ENCODE results near the gene NFX1.
"Not testable (repeated sequence)": the region's sequence is repeated elsewhere in the genome, so short reads cannot be mapped to it uniquely, and the experiment has no call there.

Gene NFX1

GRCh38 chr9:33385979-33386640 lies 95.8 kb downstream of the NFX1 start:
- not testable (repeated sequence) for H3K4me3 Mint-ChIP-seq; DNase-seq; H3K9me3 Mint-ChIP-seq; H3K27ac Mint-ChIP-seq; H3K36me3 Mint-ChIP-seq (ENCODE audit: low read depth)
- Mint-ChIP-seq H3K27me3 (ENCODE audit: low read depth, poor library complexity) (peaks cover 21% of the 10 kb centered on the region), H3K4me1 (peaks cover 41% of the 10 kb centered on the region)

DNA sequence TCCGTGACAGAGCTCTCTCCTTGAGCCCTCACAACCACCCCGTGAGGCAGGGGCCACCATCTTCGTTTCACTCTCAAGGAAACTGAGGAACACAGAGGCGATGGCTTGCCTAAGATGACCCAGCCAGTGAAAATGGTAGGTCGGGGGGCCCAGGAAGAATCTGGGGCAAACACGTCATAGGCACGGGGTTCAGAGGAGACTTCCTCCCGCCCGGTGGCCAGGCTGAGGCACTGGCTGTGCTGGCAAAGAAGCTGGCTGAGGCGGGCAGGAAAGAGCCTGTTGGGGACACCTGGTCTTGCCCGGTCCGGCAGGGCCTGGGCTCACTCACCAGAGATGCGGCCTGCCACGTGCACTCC lies 96.3 kb downstream of the NFX1 start:
- not testable (repeated sequence) for H3K36me3 Mint-ChIP-seq (ENCODE audit: low read depth); DNase-seq; H3K27ac Mint-ChIP-seq; H3K9me3 Mint-ChIP-seq; H3K4me3 Mint-ChIP-seq
- H3K4me1 Mint-ChIP-seq, result peaks cover 45% of the 10 kb centered on the region
- H3K27me3 Mint-ChIP-seq (ENCODE audit: low read depth, poor library complexity), result peaks cover 21% of the 10 kb centered on the region

DNA sequence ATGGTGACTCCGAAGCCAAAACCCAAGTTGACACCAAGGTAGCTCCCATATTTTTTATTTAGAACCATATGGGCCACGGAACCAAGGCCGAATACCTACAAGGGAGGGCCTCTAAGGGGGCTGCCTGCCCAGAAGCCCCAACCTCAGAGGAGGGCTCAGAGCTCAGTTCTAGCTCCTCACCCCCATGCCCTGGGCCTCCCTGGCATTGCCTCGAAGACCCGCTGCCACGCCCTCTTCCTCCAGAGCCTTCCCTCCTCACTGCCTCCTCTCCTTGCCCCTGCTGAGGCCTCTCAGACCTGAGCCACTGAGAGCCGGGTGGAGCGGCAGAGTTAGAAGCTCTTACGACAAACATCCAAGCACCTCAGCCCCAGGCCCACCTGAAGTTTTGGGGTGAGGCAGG lies 96.7 kb downstream of the NFX1 start:
- not testable (repeated sequence) for H3K27ac Mint-ChIP-seq; H3K9me3 Mint-ChIP-seq; H3K4me3 Mint-ChIP-seq; H3K36me3 Mint-ChIP-seq (ENCODE audit: low read depth); DNase-seq
- Mint-ChIP-seq H3K27me3 (ENCODE audit: low read depth, poor library complexity) (peaks cover 21% of the 10 kb centered on the region), H3K4me1 (peaks cover 49% of the 10 kb centered on the region)

DNA sequence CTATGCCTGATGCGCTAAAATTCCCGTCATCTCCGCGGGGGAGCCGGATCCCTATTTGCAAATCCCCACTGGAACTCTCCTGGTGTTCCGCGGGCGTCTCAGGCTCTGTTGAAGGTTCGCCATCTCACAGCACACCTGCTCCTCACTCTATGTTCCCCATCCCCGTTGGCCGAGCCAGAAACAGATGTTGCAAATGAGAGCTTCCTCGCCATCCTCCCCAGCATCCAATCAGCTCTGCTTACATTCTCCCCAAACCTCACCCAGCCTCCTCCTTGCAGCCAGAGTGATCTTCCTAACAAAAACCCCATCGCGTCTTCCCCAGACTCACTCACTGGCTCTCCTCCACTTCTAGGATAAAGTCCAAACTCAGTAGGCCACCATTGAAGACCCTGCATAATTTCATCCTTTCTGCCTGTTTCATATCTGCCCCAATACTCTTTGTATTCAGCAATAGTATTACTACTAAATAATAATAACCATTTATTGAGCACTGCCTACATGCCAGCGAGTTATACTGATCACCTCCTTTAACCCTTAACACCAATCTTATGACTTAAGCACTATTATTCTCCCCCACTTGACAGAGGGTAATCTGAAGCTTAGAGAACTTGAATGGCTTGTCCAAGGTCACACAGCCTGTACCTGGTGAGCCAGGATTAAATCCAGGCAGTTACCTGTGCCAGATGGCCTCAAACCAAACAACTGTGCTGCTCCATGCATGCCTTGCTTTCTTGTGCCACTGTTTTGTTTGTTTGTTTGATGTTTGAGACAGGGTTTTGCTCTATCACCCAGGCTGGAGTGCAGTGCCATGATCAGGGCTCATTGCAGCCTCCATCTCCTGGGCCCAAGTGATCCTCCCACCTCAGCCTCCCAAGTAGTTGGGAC lies 98.0 kb downstream of the NFX1 start:
- Mint-ChIP-seq H3K27me3 (ENCODE audit: low read depth, poor library complexity) (peaks cover 19% of the 10 kb centered on the region), H3K9me3 (no peaks in the 10 kb centered on the region), H3K4me1 (peaks cover 56% of the 10 kb centered on the region), H3K27ac (peak overlapping the region; percentile 40), H3K4me3 (peak overlapping the region; percentile 2), H3K36me3 (ENCODE audit: low read depth) (no peaks in the 10 kb centered on the region)
- DNase-seq, result no peak
- no peak for TF ChIP-seq CTCF (IDR thresholded peaks at IDR 0.05)

DNA sequence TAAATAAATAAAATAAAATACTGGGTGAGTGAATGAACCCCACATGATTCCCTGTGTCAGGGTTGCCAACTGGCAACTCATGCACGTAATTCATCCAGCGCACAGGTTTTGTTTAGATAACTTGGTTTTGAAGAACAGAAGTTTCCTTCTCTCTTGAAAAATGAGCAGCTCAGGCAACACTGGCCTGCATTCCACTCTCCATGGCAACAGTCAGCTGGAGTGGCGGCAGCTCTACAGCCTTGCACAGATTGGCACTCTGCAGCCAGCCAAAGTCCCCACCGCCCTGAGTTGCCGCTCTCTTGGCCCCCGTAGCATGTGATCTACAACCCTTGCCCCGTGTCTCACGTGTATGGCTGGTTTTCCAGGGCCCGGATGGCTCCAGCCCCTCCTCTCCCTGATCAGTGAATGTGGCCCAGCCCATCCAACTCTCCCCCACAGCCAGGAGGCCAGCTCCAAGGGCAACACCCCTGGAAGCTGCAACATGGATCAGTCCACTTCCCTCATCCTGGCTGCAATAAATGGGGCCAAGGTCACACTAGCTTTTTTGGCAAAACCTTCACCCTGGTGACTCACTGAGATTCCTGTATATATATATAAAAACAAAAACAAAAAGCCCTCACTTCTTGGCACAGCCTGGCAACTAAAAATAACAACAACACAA lies 100.9 kb downstream of the NFX1 start:
- H3K36me3 Mint-ChIP-seq (ENCODE audit: low read depth); H3K4me3 Mint-ChIP-seq; H3K9me3 Mint-ChIP-seq: not testable (repeated sequence)
- H3K27ac Mint-ChIP-seq, result peak overlapping the region; percentile 89
- peaks cover 73% of the 10 kb centered on the region for H3K4me1 Mint-ChIP-seq
- peak; percentile 61 for DNase-seq
- H3K27me3 Mint-ChIP-seq (ENCODE audit: low read depth, poor library complexity), result peaks cover 13% of the 10 kb centered on the region

- DNase-seq; H3K27ac Mint-ChIP-seq; H3K9me3 Mint-ChIP-seq; H3K4me3 Mint-ChIP-seq; H3K36me3 Mint-ChIP-seq (ENCODE audit: low read depth): not testable (repeated sequence)
- Mint-ChIP-seq H3K27me3 (ENCODE audit: low read depth, poor library complexity) (peaks cover 12% of the 10 kb centered on the region), H3K4me1 (peaks cover 64% of the 10 kb centered on the region)
Measured at GRCh38 chr9:33392591-33393021, 102.3 kb downstream of the NFX1 start.

GRCh38 chr9:33393581-33393980 lies 103.3 kb downstream of the NFX1 start:
- H3K36me3 Mint-ChIP-seq (ENCODE audit: low read depth), result no peaks in the 10 kb centered on the region
- no peak for DNase-seq
- H3K27me3 Mint-ChIP-seq (ENCODE audit: low read depth, poor library complexity), result peaks cover 7% of the 10 kb centered on the region
- H3K4me1 Mint-ChIP-seq, result peaks cover 54% of the 10 kb centered on the region
- H3K27ac Mint-ChIP-seq, result no peak overlapping the region
- no peak for TF ChIP-seq CTCF (IDR thresholded peaks at IDR 0.05)
- no peak overlapping the region for H3K4me3 Mint-ChIP-seq
- H3K9me3 Mint-ChIP-seq, result no peaks in the 10 kb centered on the region

- H3K27me3 Mint-ChIP-seq (ENCODE audit: low read depth, poor library complexity); H3K9me3 Mint-ChIP-seq; H3K4me3 Mint-ChIP-seq; DNase-seq; H3K36me3 Mint-ChIP-seq (ENCODE audit: low read depth): not testable (repeated sequence)
- Mint-ChIP-seq H3K27ac (peak overlapping the region; percentile 1), H3K4me1 (peaks cover 52% of the 10 kb centered on the region)
Measured at GRCh38 chr9:33393986-33394385, 103.7 kb downstream of the NFX1 start.

DNA sequence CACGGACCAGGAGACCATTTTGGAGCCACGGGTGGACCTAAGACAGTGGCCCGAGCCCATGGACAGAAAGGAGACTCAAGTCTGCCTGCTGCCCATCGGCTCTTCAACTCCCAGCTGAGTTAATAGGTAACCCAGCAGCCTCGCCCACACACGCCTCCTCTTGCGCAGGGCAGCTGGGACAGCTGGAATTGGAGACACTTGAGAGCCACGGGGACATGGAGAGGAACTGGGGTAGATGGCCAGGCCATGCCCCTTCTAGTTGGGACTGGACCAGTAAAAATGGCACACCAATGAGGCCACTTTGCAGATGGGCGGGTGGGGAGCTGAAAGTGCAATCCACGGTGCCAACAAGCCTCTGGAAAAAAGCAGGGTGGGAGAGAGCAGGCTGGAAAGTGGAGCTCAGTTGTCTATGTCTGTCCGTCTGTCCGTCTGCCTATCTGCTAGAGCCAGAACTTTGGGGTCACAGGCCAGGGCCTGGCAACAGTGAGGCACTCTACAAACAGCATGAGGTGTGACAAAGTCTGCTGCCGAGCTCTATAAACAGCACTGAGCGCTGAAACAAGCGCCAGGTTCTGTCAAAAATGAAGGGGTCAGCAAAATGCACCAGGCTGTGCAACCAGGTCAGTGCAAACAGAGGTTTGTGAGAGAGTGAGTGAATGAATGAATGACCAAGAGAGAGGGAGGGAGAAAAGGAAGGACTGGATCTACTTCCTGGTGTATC lies 105.0 kb downstream of the NFX1 start:
- not testable (repeated sequence) for H3K4me3 Mint-ChIP-seq; H3K9me3 Mint-ChIP-seq; DNase-seq; H3K36me3 Mint-ChIP-seq (ENCODE audit: low read depth); H3K27ac Mint-ChIP-seq
- Mint-ChIP-seq H3K27me3 (ENCODE audit: low read depth, poor library complexity) (peaks cover 15% of the 10 kb centered on the region), H3K4me1 (peaks cover 50% of the 10 kb centered on the region)

DNA sequence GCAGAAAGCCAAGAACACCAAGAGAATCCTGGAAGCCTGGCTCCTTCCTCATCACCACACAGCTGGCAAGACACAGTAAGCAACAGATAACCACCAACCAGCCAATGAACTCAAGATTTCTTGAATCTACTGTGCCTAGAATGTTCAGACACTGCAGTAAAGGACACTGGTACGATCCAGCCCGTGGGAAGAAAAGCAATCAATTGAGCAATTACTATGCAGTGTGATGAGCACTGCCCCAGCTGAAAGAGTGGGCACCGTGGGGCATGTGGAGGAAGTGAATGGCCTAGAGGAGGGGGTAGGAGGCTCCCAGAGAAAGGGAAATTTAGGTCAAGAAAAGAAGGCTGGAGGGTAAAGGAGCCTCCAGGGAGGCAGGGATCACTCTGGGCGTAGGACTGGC lies 107.5 kb downstream of the NFX1 start:
- not testable (repeated sequence) for H3K36me3 Mint-ChIP-seq (ENCODE audit: low read depth); H3K9me3 Mint-ChIP-seq; H3K27ac Mint-ChIP-seq; H3K4me3 Mint-ChIP-seq; DNase-seq
- Mint-ChIP-seq H3K4me1 (peaks cover 47% of the 10 kb centered on the region), H3K27me3 (ENCODE audit: low read depth, poor library complexity) (peaks cover 24% of the 10 kb centered on the region)

- H3K4me1 Mint-ChIP-seq, result peaks cover 50% of the 10 kb centered on the region
- H3K4me3 Mint-ChIP-seq; H3K9me3 Mint-ChIP-seq; DNase-seq; H3K36me3 Mint-ChIP-seq (ENCODE audit: low read depth); H3K27ac Mint-ChIP-seq: not testable (repeated sequence)
- H3K27me3 Mint-ChIP-seq (ENCODE audit: low read depth, poor library complexity), result peaks cover 24% of the 10 kb centered on the region
Measured at GRCh38 chr9:33399047-33399446, 108.7 kb downstream of the NFX1 start.

- H3K27me3 Mint-ChIP-seq (ENCODE audit: low read depth, poor library complexity), result peaks cover 23% of the 10 kb centered on the region
- not testable (repeated sequence) for H3K9me3 Mint-ChIP-seq
Measured at GRCh38 chr9:33401809-33402208, 111.5 kb downstream of the NFX1 start.

More at GRCh38 chr9:33401809-33402208, 111.5 kb downstream of the NFX1 start:
- Mint-ChIP-seq H3K27ac (peak overlapping the region; percentile 44), H3K4me1 (peaks cover 49% of the 10 kb centered on the region)
- H3K4me3 Mint-ChIP-seq; DNase-seq; H3K36me3 Mint-ChIP-seq (ENCODE audit: low read depth): not testable (repeated sequence)
